ENCODE data around the gene RASA3.

GRCh38 chr13:114142640-114143490, 10.4 kb upstream of the RASA3 start:
- TF ChIP-seq, protein P1, sequence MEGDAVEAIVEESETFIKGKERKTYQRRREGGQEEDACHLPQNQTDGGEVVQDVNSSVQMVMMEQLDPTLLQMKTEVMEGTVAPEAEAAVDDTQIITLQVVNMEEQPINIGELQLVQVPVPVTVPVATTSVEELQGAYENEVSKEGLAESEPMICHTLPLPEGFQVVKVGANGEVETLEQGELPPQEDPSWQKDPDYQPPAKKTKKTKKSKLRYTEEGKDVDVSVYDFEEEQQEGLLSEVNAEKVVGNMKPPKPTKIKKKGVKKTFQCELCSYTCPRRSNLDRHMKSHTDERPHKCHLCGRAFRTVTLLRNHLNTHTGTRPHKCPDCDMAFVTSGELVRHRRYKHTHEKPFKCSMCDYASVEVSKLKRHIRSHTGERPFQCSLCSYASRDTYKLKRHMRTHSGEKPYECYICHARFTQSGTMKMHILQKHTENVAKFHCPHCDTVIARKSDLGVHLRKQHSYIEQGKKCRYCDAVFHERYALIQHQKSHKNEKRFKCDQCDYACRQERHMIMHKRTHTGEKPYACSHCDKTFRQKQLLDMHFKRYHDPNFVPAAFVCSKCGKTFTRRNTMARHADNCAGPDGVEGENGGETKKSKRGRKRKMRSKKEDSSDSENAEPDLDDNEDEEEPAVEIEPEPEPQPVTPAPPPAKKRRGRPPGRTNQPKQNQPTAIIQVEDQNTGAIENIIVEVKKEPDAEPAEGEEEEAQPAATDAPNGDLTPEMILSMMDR (conservative IDR thresholded peaks at IDR 0.05; ENCODE audit: low read depth, low read length), result no peak
- TF ChIP-seq EZH2 (IDR thresholded peaks at IDR 0.05; ENCODE audit: low read length, unreplicated experiment), result no peak
